ENCODE measurements around the gene CYP4B1. TPM values are rescaled to one million over a fixed set of nuclear protein-coding genes. Genes with fewer than 3 reads are reported as not detected.
"Not testable (repeated sequence)": the region's sequence is repeated elsewhere in the genome, so short reads cannot be mapped to it uniquely, and the experiment has no call there.

Gene CYP4B1
- total RNA-seq, 1 donor from 2014 or later: 20.4 TPM

DNA sequence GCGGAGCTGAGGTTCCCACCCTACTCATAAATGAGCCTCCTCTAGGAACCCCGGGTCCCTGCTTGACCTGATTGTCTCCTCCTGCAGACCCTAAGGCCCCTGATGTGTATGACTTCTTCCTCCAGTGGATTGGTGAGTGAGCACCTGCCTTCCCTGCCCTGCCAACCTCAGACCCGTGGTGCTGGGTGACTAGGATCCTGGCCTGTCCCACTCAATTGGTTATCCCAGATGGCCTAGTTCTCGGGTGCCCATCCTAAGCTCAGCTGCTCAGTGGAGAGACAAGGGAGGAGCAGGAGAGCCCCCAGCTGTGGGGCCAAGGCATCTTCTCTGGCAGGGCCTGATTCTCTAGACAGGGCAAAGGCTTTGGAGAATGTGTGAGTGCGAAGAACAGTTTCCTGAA lies 12.2 kb downstream of the CYP4B1 start:
- no peak for DNase-seq
- intact Hi-C loops (cut with DNase I): no loop called here
- ATAC-seq (ENCODE audit: poor library complexity): no peak

DNA sequence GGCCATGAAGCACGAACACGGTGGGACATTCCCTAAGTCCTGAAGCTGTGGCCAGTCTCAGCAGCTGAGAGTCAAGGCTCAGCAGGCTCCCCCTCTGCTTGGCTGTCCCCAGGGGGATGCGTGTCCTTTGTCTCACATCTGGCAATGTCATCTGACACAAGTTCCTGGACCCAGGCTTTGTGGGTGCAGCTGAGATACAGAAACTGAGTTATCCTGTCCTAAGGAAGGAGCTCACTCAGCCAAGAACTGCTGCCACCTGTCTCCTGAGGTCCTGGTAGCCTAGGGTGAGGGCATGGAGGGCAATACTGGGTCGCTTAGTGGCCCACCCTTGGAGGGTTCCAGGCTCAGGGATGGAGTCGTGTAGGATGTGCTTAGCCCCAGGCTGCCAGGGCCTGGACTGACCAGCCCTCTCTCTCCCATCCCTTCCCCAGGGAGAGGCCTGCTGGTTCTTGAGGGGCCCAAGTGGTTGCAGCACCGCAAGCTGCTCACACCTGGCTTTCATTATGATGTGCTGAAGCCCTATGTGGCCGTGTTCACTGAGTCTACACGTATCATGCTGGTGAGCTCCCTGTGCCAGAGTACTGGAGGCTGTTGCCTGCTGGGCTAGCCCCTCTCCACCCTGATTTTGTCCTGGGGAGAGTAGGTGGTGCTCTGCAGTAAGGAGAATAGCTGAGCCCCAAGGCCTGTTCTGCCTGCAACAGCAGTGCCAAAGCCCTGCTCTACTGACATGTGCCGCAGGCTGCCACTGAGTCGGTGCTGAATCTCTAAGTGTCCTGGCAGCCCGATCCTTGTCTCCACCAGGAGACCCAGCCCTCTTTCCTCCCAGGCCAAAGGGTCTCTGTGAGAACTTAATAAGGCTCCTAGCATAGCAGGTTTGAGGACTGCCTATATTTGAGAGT lies 13.5 kb downstream of the CYP4B1 start:
- ATAC-seq (ENCODE audit: poor library complexity) (peak; percentile 14), DNase-seq (no peak)
- intact Hi-C loops (cut with DNase I): no loop called here

DNA sequence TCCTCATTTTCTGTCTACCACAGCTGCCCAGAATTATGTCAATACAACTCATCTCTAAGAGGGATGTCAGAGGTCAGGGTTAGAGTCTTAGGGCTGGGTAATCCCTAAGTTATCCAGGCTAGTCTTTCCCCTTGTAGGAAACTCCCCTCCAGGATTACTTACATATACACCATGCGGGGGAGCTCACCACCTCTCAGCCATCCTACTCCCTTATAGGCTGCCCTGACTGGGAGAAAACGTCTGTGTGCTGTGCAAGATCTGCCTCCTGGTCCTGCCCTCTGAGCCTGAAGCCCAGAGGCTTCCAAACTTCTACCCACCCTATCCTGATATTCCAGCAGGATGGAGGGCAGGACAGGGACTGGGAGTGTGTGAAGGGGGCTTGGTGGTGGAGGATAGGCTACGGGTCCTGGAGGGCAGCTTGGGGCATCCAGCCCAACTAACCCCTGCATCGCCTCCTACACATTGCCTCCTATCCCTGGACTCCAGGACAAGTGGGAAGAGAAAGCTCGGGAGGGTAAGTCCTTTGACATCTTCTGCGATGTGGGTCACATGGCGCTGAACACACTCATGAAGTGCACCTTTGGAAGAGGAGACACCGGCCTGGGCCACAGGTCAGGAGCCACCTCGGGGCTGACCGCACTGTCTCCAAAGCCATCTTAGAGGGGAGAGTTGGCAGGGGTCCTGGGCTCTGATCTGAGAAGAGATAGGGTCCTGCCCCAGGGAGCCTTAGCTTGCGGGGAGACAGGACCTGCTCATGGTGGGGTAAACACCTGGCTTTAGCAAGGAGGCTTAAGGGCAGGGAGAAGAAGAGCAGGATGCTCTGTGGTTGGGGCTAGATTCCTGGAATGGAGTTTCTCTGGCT lies 14.4 kb downstream of the CYP4B1 start:
- ATAC-seq (ENCODE audit: poor library complexity) (no peak), DNase-seq (no peak)
- intact Hi-C loops (cut with DNase I): no loop called here

DNA sequence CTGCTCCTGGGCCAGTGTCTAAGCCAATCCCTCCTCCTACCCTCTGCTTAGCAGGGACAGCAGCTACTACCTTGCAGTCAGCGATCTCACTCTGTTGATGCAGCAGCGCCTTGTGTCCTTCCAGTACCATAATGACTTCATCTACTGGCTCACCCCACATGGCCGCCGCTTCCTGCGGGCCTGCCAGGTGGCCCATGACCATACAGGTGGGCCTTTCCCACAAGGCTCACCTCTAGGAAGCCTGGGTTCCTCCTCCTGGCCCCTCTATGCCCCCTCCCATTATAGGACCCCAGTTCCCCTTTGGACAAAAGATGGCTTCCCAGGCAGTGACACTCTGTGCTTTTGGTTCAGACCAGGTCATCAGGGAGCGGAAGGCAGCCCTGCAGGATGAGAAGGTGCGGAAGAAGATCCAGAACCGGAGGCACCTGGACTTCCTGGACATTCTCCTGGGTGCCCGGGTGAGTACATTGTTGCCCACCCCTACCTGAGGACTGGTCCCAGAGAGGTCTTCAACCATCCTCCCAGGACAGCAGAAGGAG lies 15.1 kb downstream of the CYP4B1 start:
- DNase-seq (no peak), ATAC-seq (ENCODE audit: poor library complexity) (no peak)
- intact Hi-C loops (cut with DNase I): no loop called here

DNA sequence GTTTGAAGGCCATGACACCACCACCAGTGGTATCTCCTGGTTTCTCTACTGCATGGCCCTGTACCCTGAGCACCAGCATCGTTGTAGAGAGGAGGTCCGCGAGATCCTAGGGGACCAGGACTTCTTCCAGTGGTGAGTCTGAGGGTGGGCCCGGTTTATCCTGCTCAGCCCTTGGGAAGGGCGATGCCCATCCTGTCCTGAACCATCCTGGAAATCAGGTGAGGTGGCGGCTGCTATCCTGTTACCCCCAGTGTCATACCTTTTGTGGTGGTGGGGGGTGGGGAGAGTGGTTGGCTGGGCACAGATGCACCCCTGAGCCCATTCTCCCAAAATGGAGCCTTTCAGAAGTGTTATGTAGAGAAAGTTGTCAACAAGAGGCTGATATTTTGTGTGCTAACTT lies 16.3 kb downstream of the CYP4B1 start:
- intact Hi-C loops (cut with DNase I): no loop called here
- DNase-seq: no peak
- no peak for ATAC-seq (ENCODE audit: poor library complexity)

DNA sequence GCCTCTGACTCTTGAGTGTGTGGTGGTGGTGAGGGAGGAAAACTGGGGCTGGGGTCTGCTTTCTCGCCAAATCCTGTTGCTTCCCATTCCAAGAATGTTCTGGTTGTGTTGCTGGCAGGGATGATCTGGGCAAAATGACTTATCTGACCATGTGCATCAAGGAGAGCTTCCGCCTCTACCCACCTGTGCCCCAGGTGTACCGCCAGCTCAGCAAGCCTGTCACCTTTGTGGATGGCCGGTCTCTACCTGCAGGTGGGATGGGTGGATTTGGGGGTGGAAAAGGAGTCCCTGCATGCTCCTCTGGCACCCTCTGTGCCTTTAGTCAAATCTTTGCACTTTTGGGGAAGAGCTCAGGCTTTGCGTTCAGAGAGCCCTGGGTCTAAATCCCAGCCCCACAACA lies 18.1 kb downstream of the CYP4B1 start:
- DNase-seq (no peak), ATAC-seq (ENCODE audit: poor library complexity) (no peak)
- intact Hi-C loops (cut with DNase I): no loop called here

DNA sequence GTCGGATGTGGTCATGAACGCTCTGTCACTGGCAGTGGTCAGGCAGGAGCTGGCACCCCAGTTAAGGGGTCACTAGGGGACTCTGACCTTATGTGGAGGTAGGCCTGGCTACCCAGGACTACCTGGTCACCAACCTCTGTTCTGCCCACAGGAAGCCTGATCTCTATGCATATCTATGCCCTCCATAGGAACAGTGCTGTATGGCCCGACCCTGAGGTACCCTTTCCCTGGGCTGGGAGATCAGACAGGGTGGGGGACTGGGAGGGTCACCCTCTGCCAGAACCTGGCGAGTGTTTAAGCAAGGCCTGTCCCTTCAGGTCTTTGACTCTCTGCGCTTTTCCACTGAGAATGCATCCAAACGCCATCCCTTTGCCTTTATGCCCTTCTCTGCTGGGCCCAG lies 19.0 kb downstream of the CYP4B1 start:
- ATAC-seq (ENCODE audit: poor library complexity): no peak
- DNase-seq: no peak
- intact Hi-C loops (cut with DNase I): no loop called here

DNA sequence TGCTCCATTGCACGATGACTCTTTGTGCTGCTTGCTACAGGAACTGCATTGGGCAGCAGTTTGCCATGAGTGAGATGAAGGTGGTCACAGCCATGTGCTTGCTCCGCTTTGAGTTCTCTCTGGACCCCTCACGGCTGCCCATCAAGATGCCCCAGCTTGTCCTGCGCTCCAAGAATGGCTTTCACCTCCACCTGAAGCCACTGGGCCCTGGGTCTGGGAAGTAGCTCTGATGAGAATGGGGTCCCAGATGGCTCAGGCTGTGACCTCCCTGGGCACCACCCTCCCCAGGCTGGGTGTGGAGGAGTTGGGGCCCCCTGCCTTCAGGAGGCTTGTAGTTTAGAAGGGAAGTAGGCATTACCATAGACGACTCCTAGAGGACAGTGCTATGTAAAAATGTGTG lies 19.7 kb downstream of the CYP4B1 start:
- intact Hi-C loops (cut with DNase I): no loop called here
- DNase-seq (no peak), ATAC-seq (ENCODE audit: poor library complexity) (no peak)

DNA sequence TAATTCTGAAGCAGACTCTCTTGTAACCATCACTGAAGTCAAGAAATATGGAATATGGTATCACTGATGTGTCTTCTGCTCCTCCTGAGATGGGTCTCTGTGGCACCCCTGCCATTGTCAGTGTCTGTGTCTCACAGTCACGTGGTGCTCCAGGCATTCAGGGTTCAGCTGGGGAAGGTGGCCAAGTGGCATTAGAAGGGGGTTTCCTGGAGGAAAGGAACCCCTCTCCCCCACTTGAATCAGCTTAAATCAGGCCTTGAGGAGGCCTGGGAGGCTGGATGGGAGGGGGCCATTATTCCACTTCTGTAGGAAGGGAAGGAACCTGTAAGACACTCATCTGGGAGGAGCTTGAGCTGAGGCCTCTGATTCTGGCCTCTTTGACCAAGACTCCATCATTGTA lies 20.5 kb downstream of the CYP4B1 start:
- ATAC-seq (ENCODE audit: poor library complexity) (no peak), DNase-seq (no peak)
- intact Hi-C loops (cut with DNase I): no loop called here

DNA sequence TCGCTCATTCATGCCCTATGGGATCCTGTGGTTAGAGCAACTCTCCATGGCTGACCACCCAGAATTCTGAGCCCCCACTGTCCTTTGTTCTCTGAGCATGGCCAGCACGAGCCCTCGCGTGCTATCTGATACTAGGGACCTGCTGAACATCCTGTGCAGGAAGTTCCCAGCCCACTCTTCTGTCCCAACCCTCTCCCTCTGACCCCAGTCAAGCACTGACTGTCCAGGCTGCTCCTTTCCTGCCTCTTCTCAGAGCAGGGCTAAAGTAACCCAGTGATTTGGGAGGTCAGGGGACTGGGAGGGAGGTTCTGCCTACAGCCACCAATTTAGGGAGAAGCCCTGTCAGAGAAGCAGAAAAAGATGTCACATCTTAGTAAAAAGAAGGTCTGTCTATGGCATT lies 21.2 kb downstream of the CYP4B1 start:
- peak; percentile 38 for ATAC-seq (ENCODE audit: poor library complexity)
- intact Hi-C loops (cut with DNase I): no loop called here

DNA sequence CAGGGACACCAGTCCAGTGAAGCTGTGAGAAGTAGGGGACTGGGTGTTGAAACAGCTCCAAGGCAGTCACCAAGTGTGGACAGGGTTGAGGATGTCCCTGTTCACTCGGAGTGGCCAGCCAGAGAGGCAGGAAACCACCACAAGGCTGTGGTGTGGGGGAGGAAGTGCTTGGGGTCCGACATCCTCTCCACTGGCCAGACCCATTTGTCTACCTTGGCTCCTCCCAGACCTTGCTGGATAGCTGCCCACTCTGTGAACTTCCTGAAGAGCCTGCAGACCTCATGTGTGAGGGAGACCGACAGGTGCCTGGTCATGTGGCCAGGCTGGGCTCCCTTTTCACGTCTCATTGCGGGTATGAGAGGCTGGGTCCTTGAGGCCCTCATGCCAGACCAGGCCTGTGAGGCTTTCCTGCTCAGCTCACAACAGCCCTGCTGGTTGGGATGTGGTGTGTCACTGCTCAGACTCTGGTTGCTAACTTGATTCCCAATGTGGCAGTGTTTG lies 21.8 kb downstream of the CYP4B1 start:
- DNase-seq (no peak), ATAC-seq (ENCODE audit: poor library complexity) (peak; percentile 47)
- intact Hi-C loops (cut with DNase I): no loop called here

More for the DNA sequence above, 21.2 kb downstream of the CYP4B1 start:
- no peak for DNase-seq

DNA sequence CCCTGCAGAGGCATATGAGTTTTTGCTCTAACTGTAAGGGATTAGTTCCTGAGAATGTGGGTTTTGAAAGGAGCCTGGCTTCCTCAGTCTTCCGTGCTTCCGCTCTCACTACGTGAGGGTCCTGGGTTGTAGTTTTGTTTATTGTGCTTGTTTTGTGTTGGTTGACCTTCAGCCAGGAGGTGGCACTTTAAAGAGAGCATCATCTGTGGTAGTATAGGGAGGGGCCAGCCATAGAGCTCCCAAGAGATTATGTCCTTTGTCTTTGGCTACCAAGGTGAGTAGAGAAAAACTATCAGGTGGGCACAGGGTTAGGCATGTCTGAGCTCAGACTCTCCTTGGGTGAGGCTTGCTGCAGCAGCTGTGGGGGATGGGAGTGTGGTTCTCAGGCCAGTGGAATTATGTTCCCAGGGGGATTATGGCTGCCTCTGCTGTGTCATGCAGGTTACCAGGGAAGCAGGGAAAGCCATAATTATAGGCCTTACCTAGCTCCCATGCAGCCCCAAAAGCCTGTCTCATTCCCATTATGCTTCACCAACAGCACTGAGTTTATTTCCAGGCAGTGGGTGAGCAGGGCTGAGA lies 23.5 kb downstream of the CYP4B1 start:
- intact Hi-C loops (cut with DNase I): no loop called here
- DNase-seq: no peak
- ATAC-seq (ENCODE audit: poor library complexity): no peak

DNA sequence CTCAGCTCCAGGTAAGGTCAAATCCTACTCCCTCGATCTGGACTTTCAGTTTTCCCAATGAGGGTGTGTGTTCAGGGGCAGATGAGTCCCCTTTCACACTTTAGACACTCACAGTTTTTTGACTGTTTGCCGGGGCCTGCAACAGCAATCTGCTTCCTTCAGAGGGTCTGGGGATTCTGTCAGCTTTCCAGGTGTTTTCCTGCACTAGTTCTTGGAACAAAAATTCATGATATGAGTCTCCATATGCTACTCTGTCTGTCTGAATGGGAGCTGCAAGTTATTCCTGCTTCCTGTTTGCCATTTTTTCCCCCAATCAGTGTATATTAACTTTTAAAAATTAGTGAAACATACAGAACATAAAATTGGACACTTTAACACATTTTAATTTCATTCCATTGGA lies 24.3 kb downstream of the CYP4B1 start:
- intact Hi-C loops (cut with DNase I): no loop called here
- DNase-seq (no peak), ATAC-seq (ENCODE audit: poor library complexity) (no peak)

DNA sequence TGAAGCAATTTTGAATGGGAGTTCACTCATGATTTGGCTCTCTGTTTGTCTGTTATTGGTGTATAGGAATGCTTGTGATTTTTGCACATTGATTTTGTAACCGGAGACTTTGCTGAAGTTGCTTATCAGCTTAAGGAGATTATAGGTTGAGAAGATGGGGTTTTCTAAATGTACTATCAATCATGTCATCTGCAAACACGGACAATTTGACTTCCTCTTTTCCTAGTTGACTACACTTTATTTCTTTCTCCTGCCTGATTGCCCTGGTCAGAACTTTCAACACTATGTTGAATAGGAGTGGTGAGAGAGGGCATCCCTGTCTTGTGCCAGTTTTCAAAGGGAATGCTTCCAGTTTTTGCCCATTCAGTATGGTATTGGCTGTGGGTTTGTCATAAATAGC lies 28.0 kb downstream of the CYP4B1 start:
- intact Hi-C loops (cut with DNase I); ATAC-seq (ENCODE audit: poor library complexity); DNase-seq: not testable (repeated sequence)

DNA sequence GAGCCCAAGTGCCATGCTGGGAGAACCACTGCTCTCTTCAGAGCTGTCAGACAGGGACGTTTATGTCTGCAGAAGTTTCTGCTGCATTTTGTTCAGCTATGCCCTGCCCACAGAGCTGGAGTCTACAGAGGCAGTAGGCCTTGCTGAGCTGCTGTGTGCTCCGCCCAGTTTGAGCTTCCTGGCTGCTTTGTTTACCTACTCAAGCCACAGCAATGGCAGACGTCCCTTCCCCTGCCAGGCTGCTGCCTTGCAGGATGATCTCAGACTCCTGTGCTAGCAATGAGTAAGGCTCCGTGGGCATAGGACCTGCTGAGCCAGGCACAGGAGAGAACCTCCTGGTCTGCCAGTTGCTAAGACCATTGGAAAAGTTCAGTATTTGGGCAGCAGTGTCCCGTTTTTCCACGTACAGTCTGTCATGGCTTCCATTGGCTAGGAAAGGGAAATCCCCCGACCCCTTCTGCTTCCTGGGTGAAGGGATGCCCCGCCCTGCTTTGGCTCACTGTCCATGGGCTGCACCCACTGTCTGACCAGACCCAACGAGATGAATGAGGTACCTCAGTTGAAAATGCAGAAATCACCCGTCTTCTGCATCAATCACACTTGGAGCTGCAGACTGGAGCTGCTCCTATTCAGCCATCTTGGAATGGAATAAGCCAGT lies 31.9 kb downstream of the CYP4B1 start:
- no peak for ATAC-seq (ENCODE audit: poor library complexity)
- intact Hi-C loops (cut with DNase I): no loop called here
- no peak for DNase-seq

DNA sequence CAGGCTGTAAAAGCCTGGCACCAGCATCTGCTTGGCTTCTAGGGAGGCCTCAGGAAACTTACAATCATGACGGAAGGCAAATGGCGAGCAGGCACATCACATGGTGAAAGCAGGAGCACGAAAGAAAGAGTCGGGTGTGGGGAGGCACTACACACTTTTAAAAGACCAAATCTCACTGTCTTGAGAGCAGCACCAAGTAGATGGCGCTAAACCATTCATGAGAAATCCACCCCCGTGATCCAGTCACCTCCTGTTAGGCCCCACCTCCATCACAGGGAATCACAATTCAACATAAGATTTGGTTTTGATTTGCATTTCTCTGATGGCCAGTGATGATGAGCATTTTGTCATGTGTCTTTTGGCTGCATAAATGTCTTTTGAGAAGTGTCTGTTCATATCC lies 36.6 kb downstream of the CYP4B1 start:
- ATAC-seq (ENCODE audit: poor library complexity); DNase-seq; intact Hi-C loops (cut with DNase I): not testable (repeated sequence)

DNA sequence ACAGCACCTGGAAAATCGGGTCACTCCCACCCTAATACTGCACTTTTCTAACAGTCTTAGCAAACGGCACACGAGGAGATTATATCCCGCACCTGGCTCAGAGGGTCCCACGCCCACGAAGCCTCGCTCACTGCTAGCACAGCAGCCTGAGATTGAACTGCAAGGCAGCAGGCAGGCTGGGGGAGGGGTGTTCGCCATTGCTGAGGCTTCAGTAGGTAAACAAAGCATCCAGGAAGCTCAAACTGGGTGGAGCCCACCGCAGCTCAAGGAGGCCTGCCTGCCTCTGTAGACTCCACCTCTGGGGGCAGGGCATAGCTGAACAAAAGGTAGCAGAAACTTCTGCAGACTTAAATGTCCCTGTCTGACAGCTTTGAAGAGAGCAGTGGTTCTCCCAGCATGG lies 47.5 kb downstream of the CYP4B1 start:
- intact Hi-C loops (cut with DNase I); ATAC-seq (ENCODE audit: poor library complexity); DNase-seq: not testable (repeated sequence)

DNA sequence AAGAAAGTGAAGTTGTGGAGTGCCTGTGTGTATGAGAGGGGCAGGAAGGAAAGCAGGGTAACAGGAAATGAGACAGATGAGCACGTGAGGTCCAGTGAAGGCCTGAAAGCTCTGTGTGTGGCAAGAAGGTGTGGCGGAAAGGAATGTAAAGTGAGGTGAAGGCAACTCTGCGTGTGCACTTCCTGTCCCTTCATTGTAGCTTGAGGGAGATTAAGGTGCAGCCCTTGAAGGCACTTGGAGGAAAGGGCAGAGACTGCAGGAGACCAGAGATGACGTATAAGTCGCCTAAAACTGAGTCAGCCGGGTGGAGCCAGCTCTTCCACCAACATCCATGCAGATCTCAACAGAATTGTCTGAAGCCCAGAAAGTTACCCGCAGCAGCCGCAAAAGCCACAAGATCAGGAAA lies 58.8 kb downstream of the CYP4B1 start:
- DNase-seq; intact Hi-C loops (cut with DNase I); ATAC-seq (ENCODE audit: poor library complexity): not testable (repeated sequence)
